Activated CD4-positive, alpha-beta memory T cell treated with anti-CD3 and anti-CD28 coated beads, Interleukin-2, amount 10 ng/mL, durations not matched to agents 7 days and 5 days (primary cell): ENCODE results near the gene KCNK6. TPM values are rescaled to one million over a fixed set of nuclear protein-coding genes. Genes with fewer than 3 reads are reported as not detected.

ENCODE experiments used
- CTCF ChIA-PET: fragments of 350-600 bp; sonication (Branson Sonifier 250); formaldehyde crosslinking; loops from one replicate; lab custom pipeline; 2021; ENCODE audit warnings: antibody characterized with exemption, inconsistent platforms; lab: Charles Lee
- POLR2A ChIA-PET: fragments of 350-600 bp; sonication (Branson Sonifier 250); formaldehyde crosslinking; loops from one replicate; lab custom pipeline; 2021; ENCODE audit warnings: antibody characterized with exemption; lab: Charles Lee
- DNase-seq: peaks from one replicate; pipeline ENCODE4 v3.0.0-alpha.2; 2020
- H3K27ac Mint-ChIP-seq: one replicate; pipeline ENCODE4 v1.8.0; 2021; ENCODE audit warnings: mild to moderate bottlenecking, mixed read lengths
- H3K27me3 Mint-ChIP-seq: one replicate; pipeline ENCODE4 v1.8.0; 2021; ENCODE audit warnings: mixed read lengths
- H3K36me3 Mint-ChIP-seq: one replicate; pipeline ENCODE4 v1.8.0; 2021; ENCODE audit warnings: low read depth, mixed read lengths
- H3K4me1 Mint-ChIP-seq: one replicate; pipeline ENCODE4 v1.8.0; 2021; ENCODE audit warnings: mixed read lengths
- H3K4me3 Mint-ChIP-seq: one replicate; pipeline ENCODE4 v1.8.0; 2021; ENCODE audit warnings: mild to moderate bottlenecking, mixed read lengths
- H3K9me3 Mint-ChIP-seq: one replicate; pipeline ENCODE4 v1.8.0; 2021; ENCODE audit warnings: mixed read lengths
- total RNA-seq, 2 experiments: library from RNA; stranded (reverse); gene quantifications; one replicate each; pipeline ENCODE4 v1.2.3, GENCODE V29; 2021

Gene KCNK6
- total RNA-seq, 2 experiments from 2014 or later, result 14.3 to 14.4 TPM

DNA sequence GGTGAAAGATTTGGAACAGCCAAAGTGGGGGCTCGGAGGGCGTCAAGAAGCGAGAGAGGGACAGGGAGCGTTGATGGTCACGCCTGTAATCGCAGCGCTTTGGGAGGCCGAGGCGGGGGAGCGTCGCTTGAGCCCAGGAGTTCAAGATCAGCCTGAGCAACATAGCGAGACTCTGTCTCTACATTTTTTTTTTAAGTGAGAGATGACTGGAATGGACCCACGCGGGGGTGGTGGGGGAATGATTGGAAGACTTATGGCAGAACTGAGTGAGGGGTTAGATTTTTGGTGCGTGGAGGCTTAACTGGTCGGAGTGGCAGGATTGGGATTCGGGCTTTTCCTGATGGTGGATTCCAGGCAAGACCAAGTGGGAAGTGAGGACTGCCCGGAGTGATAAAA, 55.5 kb downstream of the KCNK6 start:
- ChIA-PET CTCF (interaction anchor here (1.3 to 3.2 kb wide), 4 partner anchors 13 to 233 kb away, joined by 3 to 45 read pairs (median 26); partner anchors contain the start of genes CATSPERG, FAM98C, GGN and SPRED3), POLR2A (interaction anchor here (1.0 to 2.9 kb wide), 16 partner anchors 10 to 555 kb away, joined by 3 to 31 read pairs (median 8); partner anchors contain the start of genes CATSPERG, ECH1, FAM98C and GGN)
- no peaks in the 10 kb centered on the region for H3K9me3 Mint-ChIP-seq
- H3K36me3 Mint-ChIP-seq, result peaks cover 28% of the 10 kb centered on the region
- peaks cover 30% of the 10 kb centered on the region for H3K4me1 Mint-ChIP-seq
- H3K27ac Mint-ChIP-seq, result peak overlapping the region; percentile 92
- peaks cover 9% of the 10 kb centered on the region for H3K27me3 Mint-ChIP-seq
- no peak for DNase-seq
- H3K4me3 Mint-ChIP-seq, result peak overlapping the region; percentile 97

GRCh38 chr19:38375748-38376147, 56.1 kb downstream of the KCNK6 start:
- Mint-ChIP-seq H3K9me3 (no peaks in the 10 kb centered on the region), H3K4me3 (peak overlapping the region; percentile 97), H3K36me3 (peaks cover 32% of the 10 kb centered on the region), H3K27ac (peak overlapping the region; percentile 92), H3K4me1 (peaks cover 30% of the 10 kb centered on the region), H3K27me3 (peaks cover 4% of the 10 kb centered on the region)
- ChIA-PET CTCF (interaction anchor here (0.6 to 3.2 kb wide), 4 partner anchors 9 to 555 kb away, joined by 3 to 32 read pairs (median 4); partner anchors contain the start of genes FAM98C, MRPS12 and SARS2), POLR2A (interaction anchor here (1.1 to 2.9 kb wide), 4 partner anchors 9 to 40 kb away, joined by 3 to 16 read pairs (median 6); partner anchors contain the start of gene GGN)
- no peak for DNase-seq

DNA sequence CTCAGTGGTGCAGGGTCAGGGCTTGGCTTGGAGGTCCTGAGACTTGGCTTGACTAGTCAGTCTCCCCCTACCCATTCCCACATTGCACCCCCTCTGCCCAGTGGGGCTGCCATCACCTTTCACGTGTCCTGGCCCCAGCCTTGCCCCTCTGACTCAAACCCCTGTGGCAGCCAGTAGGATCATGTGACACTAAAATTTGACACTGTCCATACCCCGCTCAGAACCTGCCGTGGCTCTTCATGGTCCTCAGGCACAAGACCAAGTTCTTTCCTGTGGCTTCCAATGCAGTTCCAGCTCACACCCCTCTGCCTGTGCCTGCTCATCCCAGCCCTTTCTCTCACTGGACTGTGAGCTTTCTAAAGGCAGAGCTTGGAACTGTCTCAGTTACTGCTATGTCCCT, 56.9 kb downstream of the KCNK6 start:
- CTCF ChIA-PET, result interaction anchor here (1.2 kb wide), 1 partner anchor 8 kb away, joined by 3 read pairs; no protein-coding TSS in a partner anchor
- DNase-seq, result no peak
- Mint-ChIP-seq H3K4me1 (peaks cover 30% of the 10 kb centered on the region), H3K9me3 (no peaks in the 10 kb centered on the region), H3K36me3 (peaks cover 40% of the 10 kb centered on the region), H3K27me3 (peaks cover 4% of the 10 kb centered on the region), H3K4me3 (peak overlapping the region; percentile 97), H3K27ac (peak overlapping the region; percentile 3)
- POLR2A ChIA-PET, result interaction anchor here (1.1 to 2.9 kb wide), 4 partner anchors 8 to 40 kb away, joined by 3 to 16 read pairs (median 6); partner anchors contain the start of gene GGN

DNA sequence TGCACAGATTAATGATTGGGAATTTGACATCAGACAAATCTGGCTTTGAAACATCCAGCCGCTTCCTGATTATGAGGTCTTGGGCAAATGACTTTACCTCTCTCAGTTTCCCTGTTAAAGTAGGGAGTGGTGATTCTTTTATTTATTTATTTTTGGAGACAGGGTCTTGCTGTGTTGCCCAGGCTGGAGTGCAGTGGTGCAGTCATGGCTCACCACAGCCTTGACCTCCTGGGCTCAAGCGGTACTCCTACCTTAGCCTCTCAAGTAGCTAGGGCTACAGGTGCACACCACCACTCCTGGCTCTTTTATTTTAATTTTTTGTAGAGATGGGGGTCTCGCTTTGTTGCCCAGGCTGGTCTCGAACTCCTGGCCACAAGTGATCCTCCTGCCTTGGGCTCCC, 57.4 kb downstream of the KCNK6 start:
- peak overlapping the region; percentile 97 for H3K4me3 Mint-ChIP-seq
- H3K4me1 Mint-ChIP-seq, result peaks cover 30% of the 10 kb centered on the region
- H3K27me3 Mint-ChIP-seq, result no peaks in the 10 kb centered on the region
- H3K27ac Mint-ChIP-seq, result peak overlapping the region; percentile 3
- POLR2A ChIA-PET, result no interaction called here
- DNase-seq, result no peak
- peaks cover 45% of the 10 kb centered on the region for H3K36me3 Mint-ChIP-seq
- CTCF ChIA-PET, result interaction anchor here (1.2 kb wide), 1 partner anchor 142 kb away, joined by 5 read pairs; no protein-coding TSS in a partner anchor
- no peaks in the 10 kb centered on the region for H3K9me3 Mint-ChIP-seq

GRCh38 chr19:38378866-38379265, 59.2 kb downstream of the KCNK6 start:
- Mint-ChIP-seq H3K36me3 (peaks cover 57% of the 10 kb centered on the region), H3K4me1 (peaks cover 30% of the 10 kb centered on the region), H3K27me3 (no peaks in the 10 kb centered on the region), H3K27ac (no peak overlapping the region), H3K9me3 (no peaks in the 10 kb centered on the region), H3K4me3 (no peak overlapping the region)
- no peak for DNase-seq
- POLR2A ChIA-PET, result no interaction called here
- CTCF ChIA-PET, result no interaction called here

- ChIA-PET CTCF (no interaction called here), POLR2A (no interaction called here)
- Mint-ChIP-seq H3K9me3 (no peaks in the 10 kb centered on the region), H3K4me3 (no peak overlapping the region), H3K4me1 (peaks cover 16% of the 10 kb centered on the region), H3K27me3 (no peaks in the 10 kb centered on the region), H3K36me3 (peaks cover 56% of the 10 kb centered on the region), H3K27ac (no peak overlapping the region)
- DNase-seq, result no peak
Observed at GRCh38 chr19:38381138-38381537, 61.5 kb downstream of the KCNK6 start.

Other genes starting within 250 kb of the KCNK6 start
- under 1 TPM; 0.40 to 0.55 TPM for gene DPF1, start 95.6 kb upstream of the KCNK6 start, total RNA-seq
- gene PPP1R14A, start 63.5 kb upstream of the KCNK6 start, total RNA-seq, result not detected
- gene SPINT2, start 55.3 kb upstream of the KCNK6 start, total RNA-seq, result 1 to 10 TPM; 7.3 to 8.0 TPM
- under 1 TPM; 0.55 to 0.71 TPM for gene C19orf33, start 15.6 kb upstream of the KCNK6 start, total RNA-seq
- gene YIF1B, start 3.9 kb upstream of the KCNK6 start, total RNA-seq, result 10 to 100 TPM; 75.4 to 76.1 TPM
- 1 to 10 TPM; 5.3 to 5.7 TPM for gene CATSPERG, start 16.0 kb downstream of the KCNK6 start, total RNA-seq
- gene PSMD8, start 54.7 kb downstream of the KCNK6 start, total RNA-seq, result 100 to 1,000 TPM; 167 to 178 TPM
- gene GGN, start 68.2 kb downstream of the KCNK6 start, total RNA-seq, result under 1 TPM; 0.28 to 0.40 TPM
- 1 to 10 TPM; 2.1 to 3.8 TPM for gene SPRED3, start 68.9 kb downstream of the KCNK6 start, total RNA-seq
- gene FAM98C, start 83.2 kb downstream of the KCNK6 start, total RNA-seq, result 10 to 100 TPM; 34.7 to 36.5 TPM
- 10 to 100 TPM; 19.5 to 20.0 TPM for gene RASGRP4, start 106.4 kb downstream of the KCNK6 start, total RNA-seq
- 1 to 10 TPM; 2.6 to 3.9 TPM for gene RYR1, start 113.8 kb downstream of the KCNK6 start, total RNA-seq